IPS-18c (cell line): ENCODE data around the gene IDH3G.
"Not testable (repeated sequence)": the region's sequence is repeated elsewhere in the genome, so short reads cannot be mapped to it uniquely, and the experiment has no call there.

Source experiments
- H3K4me3 ChIP-seq: 2 replicates; pipeline ENCODE4 v1.7.0; 2013; ENCODE audit warnings: low read depth, mild to moderate bottlenecking, low read length, moderate library complexity; ENCODE audit not compliant: insufficient read depth
- H3K9me3 ChIP-seq: one replicate; pipeline ENCODE4 v1.6.1; 2013; ENCODE audit warnings: mild to moderate bottlenecking, low read length, moderate library complexity; ENCODE audit not compliant: control insufficient read depth, insufficient read depth

IDH3G gene

GRCh38 chrX:153819384-153820040 lies 25.3 kb upstream of the IDH3G start:
- peak overlapping the region; percentile 26 for H3K4me3 ChIP-seq
- H3K9me3 ChIP-seq, result peaks cover 10% of the 10 kb centered on the region

- peak overlapping the region; percentile 46 for H3K4me3 ChIP-seq
- H3K9me3 ChIP-seq, result peaks cover 9% of the 10 kb centered on the region
These were observed 24.6 kb upstream of the IDH3G start for GRCh38 chrX:153818571-153819383.

- not testable (repeated sequence) for H3K4me3 ChIP-seq, H3K9me3 ChIP-seq
These were observed 23.9 kb upstream of the IDH3G start for GRCh38 chrX:153818064-153818463.

GRCh38 chrX:153816831-153817690 lies 22.9 kb upstream of the IDH3G start:
- Histone ChIP-seq H3K9me3 (peaks cover 2% of the 10 kb centered on the region), H3K4me3 (no peak overlapping the region)

GRCh38 chrX:153814591-153815315 lies 20.6 kb upstream of the IDH3G start:
- Histone ChIP-seq H3K9me3 (peaks cover 2% of the 10 kb centered on the region), H3K4me3 (no peak overlapping the region)

GRCh38 chrX:153813161-153813560 lies 19.0 kb upstream of the IDH3G start:
- Histone ChIP-seq H3K4me3 (no peak overlapping the region), H3K9me3 (peaks cover 2% of the 10 kb centered on the region)

- H3K4me3 ChIP-seq, result no peak overlapping the region
- H3K9me3 ChIP-seq, result peaks cover 5% of the 10 kb centered on the region
These were observed 18.0 kb upstream of the IDH3G start for GRCh38 chrX:153812220-153812619.

- Histone ChIP-seq H3K4me3 (no peak overlapping the region; the same call in 1 of the 2 replicates), H3K9me3 (peaks cover 17% of the 10 kb centered on the region)
These were observed 13.8 kb upstream of the IDH3G start for GRCh38 chrX:153807976-153808375.

GRCh38 chrX:153806999-153807575 lies 12.9 kb upstream of the IDH3G start:
- no peak overlapping the region for H3K4me3 ChIP-seq
- H3K9me3 ChIP-seq, result peaks cover 20% of the 10 kb centered on the region

GRCh38 chrX:153805436-153805835 lies 11.3 kb upstream of the IDH3G start:
- H3K9me3 ChIP-seq, result peaks cover 23% of the 10 kb centered on the region
- H3K4me3 ChIP-seq, result no peak overlapping the region

GRCh38 chrX:153804621-153805020 lies 10.4 kb upstream of the IDH3G start:
- H3K4me3 ChIP-seq, result no peak overlapping the region
- H3K9me3 ChIP-seq, result peaks cover 23% of the 10 kb centered on the region

GRCh38 chrX:153804100-153804595 lies 10.0 kb upstream of the IDH3G start:
- H3K4me3 ChIP-seq, result no peak overlapping the region
- peaks cover 23% of the 10 kb centered on the region for H3K9me3 ChIP-seq

GRCh38 chrX:153803211-153804099 lies 9.3 kb upstream of the IDH3G start:
- Histone ChIP-seq H3K4me3 (no peak overlapping the region), H3K9me3 (peaks cover 23% of the 10 kb centered on the region)

GRCh38 chrX:153802513-153803045 lies 8.4 kb upstream of the IDH3G start:
- Histone ChIP-seq H3K9me3 (peaks cover 21% of the 10 kb centered on the region), H3K4me3 (no peak overlapping the region)

GRCh38 chrX:153801669-153802068 lies 7.5 kb upstream of the IDH3G start:
- H3K9me3 ChIP-seq, result peaks cover 21% of the 10 kb centered on the region
- peak overlapping the region; percentile 2; the same call in 1 of the 2 replicates for H3K4me3 ChIP-seq
